ENCODE data around the gene PLA2G3. TPM values are rescaled to one million over a fixed set of nuclear protein-coding genes. Genes with fewer than 3 reads are reported as not detected.

PLA2G3 gene
- total RNA-seq, 2 donors from 2014 or later, result 0.57 to 0.88 TPM

DNA sequence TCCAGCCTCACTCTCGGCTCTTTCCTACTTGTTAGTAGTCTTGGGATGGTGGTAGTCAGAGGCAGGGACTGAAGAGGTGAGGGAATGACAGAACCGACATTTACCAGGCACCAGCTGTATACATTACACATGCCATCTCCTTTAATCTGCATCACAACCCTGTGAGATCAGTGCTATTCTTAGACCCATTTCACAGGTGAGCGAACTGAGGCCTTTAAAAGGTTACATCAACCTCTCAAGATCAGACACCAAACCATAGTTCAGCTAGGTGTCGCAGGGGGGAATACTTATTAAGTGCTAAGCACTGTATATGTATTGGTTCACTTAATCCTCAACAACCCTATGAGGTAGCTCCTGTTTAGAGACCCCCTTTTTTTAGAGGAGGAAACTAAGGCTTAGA lies 5.6 kb downstream of the PLA2G3 start:
- Histone ChIP-seq H3K27ac (no peak overlapping the region), H3K36me3 (no peaks in the 10 kb centered on the region), H3K4me1 (no peaks in the 10 kb centered on the region), H3K27me3 (no peaks in the 10 kb centered on the region), H3K4me3 (no peak overlapping the region), H3K9ac (ENCODE audit: low read depth in 2 of 2, low read length in 2 of 2) (no peak overlapping the region), H3K9me3 (no peaks in the 10 kb centered on the region)
- DNase-seq, result no peak
- TF ChIP-seq, protein P1, sequence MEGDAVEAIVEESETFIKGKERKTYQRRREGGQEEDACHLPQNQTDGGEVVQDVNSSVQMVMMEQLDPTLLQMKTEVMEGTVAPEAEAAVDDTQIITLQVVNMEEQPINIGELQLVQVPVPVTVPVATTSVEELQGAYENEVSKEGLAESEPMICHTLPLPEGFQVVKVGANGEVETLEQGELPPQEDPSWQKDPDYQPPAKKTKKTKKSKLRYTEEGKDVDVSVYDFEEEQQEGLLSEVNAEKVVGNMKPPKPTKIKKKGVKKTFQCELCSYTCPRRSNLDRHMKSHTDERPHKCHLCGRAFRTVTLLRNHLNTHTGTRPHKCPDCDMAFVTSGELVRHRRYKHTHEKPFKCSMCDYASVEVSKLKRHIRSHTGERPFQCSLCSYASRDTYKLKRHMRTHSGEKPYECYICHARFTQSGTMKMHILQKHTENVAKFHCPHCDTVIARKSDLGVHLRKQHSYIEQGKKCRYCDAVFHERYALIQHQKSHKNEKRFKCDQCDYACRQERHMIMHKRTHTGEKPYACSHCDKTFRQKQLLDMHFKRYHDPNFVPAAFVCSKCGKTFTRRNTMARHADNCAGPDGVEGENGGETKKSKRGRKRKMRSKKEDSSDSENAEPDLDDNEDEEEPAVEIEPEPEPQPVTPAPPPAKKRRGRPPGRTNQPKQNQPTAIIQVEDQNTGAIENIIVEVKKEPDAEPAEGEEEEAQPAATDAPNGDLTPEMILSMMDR (IDR thresholded peaks at IDR 0.05), result no peak
- intact Hi-C loops (cut with DNase I), result no loop called here

DNA sequence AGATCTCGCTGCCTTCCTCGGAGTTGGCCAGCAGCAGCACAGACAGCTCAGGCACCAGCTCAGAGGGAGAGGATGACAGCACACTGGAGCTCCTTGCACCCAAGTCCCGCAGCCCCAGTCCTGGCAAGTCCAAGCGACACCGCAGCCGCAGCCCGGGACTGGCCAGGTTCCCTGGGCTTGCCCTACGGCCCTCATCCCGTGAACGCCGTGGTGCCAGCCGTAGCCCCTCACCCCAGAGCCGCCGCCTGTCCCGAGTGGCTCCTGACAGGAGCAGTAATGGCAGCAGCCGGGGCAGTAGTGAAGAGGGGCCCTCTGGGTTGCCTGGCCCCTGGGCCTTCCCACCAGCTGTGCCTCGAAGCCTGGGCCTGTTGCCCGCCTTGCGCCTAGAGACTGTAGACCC lies 6.4 kb downstream of the PLA2G3 start:
- Histone ChIP-seq H3K9ac (ENCODE audit: low read depth in 2 of 2, low read length in 2 of 2) (no peak overlapping the region), H3K4me3 (no peak overlapping the region), H3K9me3 (no peaks in the 10 kb centered on the region), H3K27ac (no peak overlapping the region), H3K27me3 (no peaks in the 10 kb centered on the region), H3K4me1 (no peaks in the 10 kb centered on the region), H3K36me3 (no peaks in the 10 kb centered on the region)
- DNase-seq, result no peak
- TF ChIP-seq, protein P1 (IDR thresholded peaks at IDR 0.05), result no peak
- intact Hi-C loops (cut with DNase I), result no loop called here

DNA sequence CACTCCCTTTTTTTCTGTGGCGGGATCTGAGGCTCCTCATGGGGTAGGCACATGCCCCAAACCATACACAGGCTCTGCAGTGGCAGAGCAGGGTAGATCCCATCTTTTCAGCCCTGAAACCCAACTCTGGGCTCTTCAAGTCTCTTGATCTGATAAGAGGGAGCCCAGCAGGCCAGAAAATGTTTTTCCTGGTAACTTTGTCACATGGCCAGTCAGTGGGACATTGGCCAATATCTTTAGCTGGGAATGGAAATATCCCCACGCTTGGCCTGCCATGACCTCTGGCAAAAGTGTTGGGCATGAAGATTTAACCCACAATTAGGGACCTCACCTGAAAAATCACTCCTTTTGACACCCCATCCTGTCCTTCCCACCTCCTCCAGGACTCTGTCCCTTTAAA lies 9.4 kb downstream of the PLA2G3 start:
- H3K4me3 ChIP-seq, result no peak overlapping the region
- DNase-seq, result no peak
- intact Hi-C loops (cut with DNase I), result no loop called here
- no peaks in the 10 kb centered on the region for H3K9me3 ChIP-seq
- H3K36me3 ChIP-seq, result no peaks in the 10 kb centered on the region
- TF ChIP-seq, protein P1 (IDR thresholded peaks at IDR 0.05), result no peak
- H3K9ac ChIP-seq (ENCODE audit: low read depth in 2 of 2, low read length in 2 of 2), result no peak overlapping the region
- no peaks in the 10 kb centered on the region for H3K27me3 ChIP-seq
- H3K27ac ChIP-seq, result no peak overlapping the region
- H3K4me1 ChIP-seq, result no peaks in the 10 kb centered on the region

DNA sequence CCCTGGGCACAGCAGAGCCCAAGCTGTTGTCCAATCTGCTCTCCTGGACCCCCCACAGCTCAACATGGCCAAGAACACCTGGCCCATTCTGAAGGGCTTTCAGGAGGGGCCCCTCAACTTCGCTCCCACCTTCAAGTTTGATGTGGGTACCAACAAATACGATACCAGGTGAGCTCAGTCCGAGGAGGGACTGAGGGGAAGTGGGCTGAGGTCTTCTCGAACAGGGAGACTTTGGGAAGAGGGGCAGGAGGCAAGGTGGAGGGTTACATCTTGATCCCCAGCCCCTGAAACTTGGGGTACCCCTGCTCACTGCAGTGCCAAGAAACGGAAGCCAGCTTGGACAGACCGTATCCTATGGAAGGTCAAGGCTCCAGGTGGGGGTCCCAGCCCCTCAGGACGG lies 12.2 kb downstream of the PLA2G3 start:
- DNase-seq, result no peak
- H3K27me3 ChIP-seq, result no peaks in the 10 kb centered on the region
- H3K4me1 ChIP-seq, result no peaks in the 10 kb centered on the region
- H3K9me3 ChIP-seq, result no peaks in the 10 kb centered on the region
- intact Hi-C loops (cut with DNase I), result no loop called here
- H3K9ac ChIP-seq (ENCODE audit: low read depth in 2 of 2, low read length in 2 of 2), result no peak overlapping the region
- no peak overlapping the region for H3K27ac ChIP-seq
- no peaks in the 10 kb centered on the region for H3K36me3 ChIP-seq
- TF ChIP-seq, protein P1 (IDR thresholded peaks at IDR 0.05), result no peak
- no peak overlapping the region for H3K4me3 ChIP-seq

DNA sequence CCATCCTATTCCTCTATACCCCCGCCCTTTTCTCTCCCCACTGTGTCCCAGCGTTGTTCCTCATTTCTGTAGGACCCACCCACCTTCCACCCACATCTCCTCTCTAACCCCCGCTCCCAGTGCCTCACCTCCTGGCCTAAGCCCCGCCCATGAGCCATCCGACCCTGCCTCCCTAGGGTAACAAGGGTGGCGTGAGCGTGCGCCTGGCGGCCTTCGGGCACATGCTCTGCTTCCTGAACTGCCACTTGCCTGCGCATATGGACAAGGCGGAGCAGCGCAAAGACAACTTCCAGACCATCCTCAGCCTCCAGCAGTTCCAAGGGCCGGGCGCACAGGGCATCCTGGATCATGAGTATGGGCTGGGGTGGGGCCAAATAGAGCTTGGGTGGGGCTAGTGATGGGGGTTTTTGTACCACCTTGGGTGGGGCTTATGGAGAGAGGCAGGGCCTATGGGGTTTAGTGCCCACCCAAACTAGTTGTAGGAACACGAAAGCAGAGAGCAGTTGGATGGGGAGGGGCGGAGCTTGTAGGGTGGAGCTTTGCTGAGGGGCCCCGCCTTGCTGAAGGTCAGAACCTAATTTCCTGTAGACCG lies 13.0 kb downstream of the PLA2G3 start:
- H3K36me3 ChIP-seq, result no peaks in the 10 kb centered on the region
- no peaks in the 10 kb centered on the region for H3K9me3 ChIP-seq
- no peaks in the 10 kb centered on the region for H3K27me3 ChIP-seq
- TF ChIP-seq, protein P1 (IDR thresholded peaks at IDR 0.05), result no peak
- intact Hi-C loops (cut with DNase I), result no loop called here
- no peak overlapping the region for H3K4me3 ChIP-seq
- DNase-seq, result no peak
- H3K4me1 ChIP-seq, result peaks cover 3% of the 10 kb centered on the region
- no peak overlapping the region for H3K27ac ChIP-seq
- no peak overlapping the region for H3K9ac ChIP-seq (ENCODE audit: low read depth in 2 of 2, low read length in 2 of 2)

All from colonic mucosa (tissue), 4 donors.